HL-60/S4 (cell line): Measurements from ENCODE around the gene FGD6.
"Not testable (repeated sequence)": the region's sequence is repeated elsewhere in the genome, so short reads cannot be mapped to it uniquely, and the experiment has no call there.

Experiments
- in situ Hi-C: fragments of 300-500 bp; cut with MboI; formaldehyde crosslinking; loops from 2 replicates; pipeline ENCODE4 v1.14.3; 2022; ENCODE audit warnings: low sequenced_read_pairs

Gene FGD6

GRCh38 chr12:95235621-95236020 is 18.4 kb upstream of the FGD6 start:
- in situ Hi-C loops, result not testable (repeated sequence)

- in situ Hi-C loops, result not testable (repeated sequence)
Observed at GRCh38 chr12:95234187-95234586, 16.9 kb upstream of the FGD6 start.

- in situ Hi-C loops, result no loop called here
Observed at GRCh38 chr12:95231190-95231589, 13.9 kb upstream of the FGD6 start.

GRCh38 chr12:95230313-95230712 is 13.0 kb upstream of the FGD6 start:
- in situ Hi-C loops, result no loop called here

DNA sequence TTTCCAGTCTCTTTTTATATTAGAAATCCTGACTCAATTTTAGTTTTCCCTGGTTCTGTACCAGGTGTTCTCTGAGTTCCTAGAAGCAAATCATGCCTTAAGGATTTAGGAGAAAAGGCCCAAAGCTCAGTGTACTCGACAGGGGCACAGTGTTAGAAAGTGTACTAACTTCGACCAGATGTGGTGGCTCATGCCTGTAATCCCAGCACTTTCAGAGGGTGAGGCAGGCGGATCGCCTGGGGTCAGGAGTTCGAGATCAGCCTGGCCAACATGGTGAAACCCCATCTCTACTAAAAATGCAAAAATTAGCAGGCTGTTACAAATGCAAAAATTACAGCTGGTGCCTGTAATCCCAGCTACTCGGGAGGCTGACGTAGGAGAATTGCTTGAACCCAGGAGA is 12.4 kb upstream of the FGD6 start:
- in situ Hi-C loops, result no loop called here

DNA sequence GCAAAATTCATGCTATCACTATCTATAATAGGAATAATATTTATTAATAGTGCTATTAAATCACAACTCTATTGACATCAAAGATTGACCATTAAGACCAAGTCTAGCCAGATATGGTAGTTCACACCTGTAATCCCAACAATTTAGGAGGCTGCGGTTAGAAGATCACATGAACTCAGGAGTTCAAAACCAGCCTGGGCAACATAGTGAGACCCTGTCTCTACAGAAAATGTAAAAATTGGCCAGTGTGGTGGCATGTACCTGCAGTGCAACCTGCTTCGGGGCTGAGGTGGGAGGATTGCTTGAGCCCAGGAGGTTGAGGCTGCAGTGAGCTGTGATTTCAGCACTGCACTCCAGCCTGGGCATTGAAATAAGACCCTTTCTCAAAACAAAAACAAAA is 11.3 kb upstream of the FGD6 start:
- in situ Hi-C loops, result no loop called here

DNA sequence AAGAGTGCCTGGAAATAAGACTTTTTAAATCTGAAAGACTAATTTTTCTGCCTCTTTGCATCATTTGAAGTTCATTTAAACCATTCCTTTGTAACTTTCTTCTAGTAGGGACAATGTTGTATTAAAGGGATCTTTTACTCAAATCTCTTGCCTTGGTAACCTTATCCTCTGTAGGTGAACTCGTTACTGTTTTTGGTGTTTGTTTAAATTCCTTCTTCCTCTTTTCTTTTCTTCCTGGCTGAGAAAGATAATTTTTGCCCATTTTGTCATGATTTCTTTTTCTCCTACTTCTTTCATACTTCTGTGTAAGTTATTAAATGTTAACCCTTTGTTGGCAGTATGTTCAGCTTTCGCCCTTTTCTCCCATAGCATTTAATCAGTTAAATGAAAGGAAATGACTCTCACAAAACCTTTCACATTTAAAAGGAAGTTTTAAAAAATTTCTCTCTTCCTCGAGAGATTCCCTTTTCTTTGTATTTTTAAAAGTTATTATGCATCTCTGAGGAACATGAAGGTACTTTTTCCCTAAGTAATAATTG is 10.6 kb upstream of the FGD6 start:
- in situ Hi-C loops, result no loop called here

DNA sequence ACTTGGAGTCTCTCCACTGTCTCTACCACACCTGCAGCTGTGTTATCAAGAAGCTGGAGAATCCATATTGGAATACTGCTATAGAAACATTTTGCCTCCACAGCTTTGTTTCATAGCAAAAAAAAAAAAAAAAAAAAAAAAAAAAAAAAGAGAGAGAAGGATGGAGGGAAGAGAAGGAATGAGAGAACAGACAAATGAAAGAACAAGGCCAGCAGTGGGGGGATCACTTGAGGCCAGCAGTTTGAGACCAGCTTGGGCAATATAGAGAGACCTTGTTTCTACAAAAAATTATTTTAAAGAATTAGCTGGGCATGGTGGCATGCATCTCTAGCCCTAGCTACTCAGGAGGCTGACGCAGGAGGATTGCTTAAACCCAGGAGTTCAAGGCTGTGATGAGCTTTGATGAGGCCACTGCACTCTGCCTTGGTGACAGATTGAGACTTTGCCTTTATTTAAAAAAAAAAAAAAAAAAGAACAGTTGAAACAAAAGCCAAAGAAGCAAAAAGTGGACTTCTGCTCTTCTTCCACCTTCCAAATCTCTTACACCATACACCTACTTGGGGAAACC is 8.5 kb upstream of the FGD6 start:
- in situ Hi-C loops, result no loop called here

- in situ Hi-C loops, result no loop called here
Observed at GRCh38 chr12:95224202-95225170, 7.2 kb upstream of the FGD6 start.

- in situ Hi-C loops, result no loop called here
Observed at GRCh38 chr12:95220726-95221125, 3.5 kb upstream of the FGD6 start.

- in situ Hi-C loops, result no loop called here
Observed at GRCh38 chr12:95220190-95220589, 2.9 kb upstream of the FGD6 start.

GRCh38 chr12:95218150-95219133 is 1.2 kb upstream of the FGD6 start:
- in situ Hi-C loops, result no loop called here

- in situ Hi-C loops, result no loop called here
Observed at GRCh38 chr12:95216711-95217376, 423 bp downstream of the FGD6 start.

- in situ Hi-C loops, result no loop called here
Observed at GRCh38 chr12:95215949-95216348, 1.3 kb downstream of the FGD6 start.

GRCh38 chr12:95214466-95214865 is 2.8 kb downstream of the FGD6 start:
- in situ Hi-C loops, result no loop called here

DNA sequence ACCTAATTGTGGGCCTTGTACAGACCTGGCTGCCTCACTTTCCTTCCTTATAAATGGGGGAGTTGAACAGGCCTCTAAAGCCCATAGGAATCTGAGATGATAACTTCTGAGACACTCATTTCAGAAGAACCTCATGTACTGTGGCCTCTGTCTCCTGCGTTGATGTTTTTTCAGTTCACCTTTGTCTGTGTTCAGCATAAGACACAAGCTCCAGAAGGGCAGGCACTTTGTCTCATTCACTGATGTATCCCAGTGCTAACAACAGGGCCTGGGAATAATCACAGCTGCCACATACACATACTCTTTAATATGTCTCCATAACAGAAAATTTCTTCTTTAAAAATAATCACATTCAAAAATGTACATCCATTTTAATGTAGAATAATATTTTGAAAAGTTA is 3.3 kb downstream of the FGD6 start:
- in situ Hi-C loops, result no loop called here

DNA sequence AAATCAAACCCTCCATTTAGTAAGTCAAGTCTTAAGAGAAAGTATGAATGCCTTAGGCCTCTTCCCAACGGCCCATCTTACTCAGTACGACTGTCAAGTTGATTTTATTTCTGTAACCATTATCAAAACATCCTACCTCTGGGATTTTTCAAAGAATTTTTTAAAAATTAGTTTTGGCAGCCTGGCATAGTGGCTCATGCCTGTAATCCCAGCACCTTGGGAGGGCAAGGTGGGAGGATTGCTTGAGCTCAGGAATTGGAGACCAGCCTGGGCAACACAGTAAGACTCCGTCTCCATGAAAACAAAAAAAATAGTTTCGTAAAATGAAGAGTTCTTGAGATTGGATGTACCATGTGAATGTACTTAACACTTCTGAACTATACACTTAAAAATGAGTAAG is 4.1 kb downstream of the FGD6 start:
- in situ Hi-C loops, result no loop called here

DNA sequence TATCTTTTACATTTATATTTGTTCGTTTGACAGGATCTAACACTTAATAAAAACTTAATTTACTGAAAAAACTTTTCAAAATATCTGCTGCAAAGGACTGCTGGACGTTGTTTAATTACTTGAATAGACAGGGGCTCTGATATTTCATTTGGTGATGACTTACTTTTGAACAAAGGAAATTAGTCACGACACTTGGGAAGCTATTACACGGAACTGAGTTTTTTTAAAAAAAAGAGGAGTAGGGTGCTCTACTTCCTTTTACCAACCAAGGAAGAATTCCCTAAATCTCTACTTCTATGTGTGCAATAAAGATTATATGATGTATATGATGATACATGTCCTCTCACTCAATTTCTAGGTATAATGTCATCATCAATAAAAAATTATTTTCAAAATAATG is 4.7 kb downstream of the FGD6 start:
- in situ Hi-C loops, result no loop called here

GRCh38 chr12:95208678-95209077 is 8.6 kb downstream of the FGD6 start:
- in situ Hi-C loops, result no loop called here

- in situ Hi-C loops, result no loop called here
Observed at GRCh38 chr12:95207407-95207806, 9.9 kb downstream of the FGD6 start.
